IMR-90 (cell line): ENCODE measurements around the gene CTDSP2. TPM values are rescaled to one million over a fixed set of nuclear protein-coding genes. Genes with fewer than 3 reads are reported as not detected.

Experiments
- ATAC-seq: fragments of 200-7000 bp; cut with Tn5 transposase; 2 replicates; pipeline ENCODE4 v1.9.1; 2020; ENCODE audit warnings: low read depth, mild to moderate bottlenecking, moderate library complexity
- BruUV-seq: library from RNA; stranded (reverse); fragments of 400-500 nt; replicated peaks from 2 replicates; lab custom pipeline; 2021; lab: Mats Ljungman, UMichigan
- CTCF ChIA-PET: fragments of 300-600 bp; formaldehyde crosslinking; extraction: SDS; loops from one replicate; lab custom pipeline; 2021; ENCODE audit warnings: antibody characterized with exemption; lab: Yijun Ruan, JAX
- POLR2A ChIA-PET: fragments of 300-600 bp; sonication (Branson Sonifier 250); formaldehyde crosslinking; loops from one replicate; lab custom pipeline; 2022; ENCODE audit warnings: antibody characterized with exemption; ENCODE audit not compliant: unreplicated experiment; lab: Charles Lee
- DNase-seq: peaks from one replicate; pipeline ENCODE4 v3.0.0; 2013
- H2AFZ ChIP-seq: replicated peaks from 2 replicates; pipeline ENCODE3; 2013; ENCODE audit warnings: low read length, mild to moderate bottlenecking; ENCODE audit not compliant: poor library complexity
- H2AK5ac ChIP-seq: 2 replicates; pipeline ENCODE4 v1.6.1; 2013; ENCODE audit warnings: low read depth, low read length, inconsistent platforms
- H2AK9ac ChIP-seq: replicated peaks from 2 replicates; pipeline ENCODE3; 2013; ENCODE audit warnings: mild to moderate bottlenecking, low read depth, low read length, moderate library complexity; ENCODE audit not compliant: poor library complexity
- H2BK120ac ChIP-seq: 2 replicates; pipeline ENCODE4 v1.6.1; 2013; ENCODE audit warnings: low read depth, low read length, inconsistent platforms
- H2BK15ac ChIP-seq: 3 replicates; pipeline ENCODE4 v1.6.1; 2013; ENCODE audit warnings: low read depth, low read length, inconsistent platforms
- H2BK20ac ChIP-seq: 2 replicates; pipeline ENCODE4 v1.6.1; 2013; ENCODE audit warnings: low read depth, mild to moderate bottlenecking, inconsistent platforms, low read length, moderate library complexity
- H2BK5ac ChIP-seq: 2 replicates; pipeline ENCODE4 v1.6.1; 2013; ENCODE audit warnings: mild to moderate bottlenecking, low read depth, low read length, inconsistent platforms; ENCODE audit not compliant: poor library complexity, severe bottlenecking
- H3K14ac ChIP-seq: replicated peaks from 2 replicates; pipeline ENCODE4 v1.6.1; 2013; ENCODE audit warnings: low read depth, low read length, inconsistent platforms
- H3K18ac ChIP-seq: 2 replicates; pipeline ENCODE4 v1.6.1; 2013; ENCODE audit warnings: low read depth, low read length, control low read depth
- H3K23ac ChIP-seq: 2 replicates; pipeline ENCODE4 v1.6.1; 2013; ENCODE audit warnings: low read depth, low read length, inconsistent platforms
- H3K27ac ChIP-seq: 2 replicates; pipeline ENCODE4 v1.5.1; 2013; ENCODE audit warnings: mild to moderate bottlenecking, control low read depth, low read length; ENCODE audit not compliant: insufficient read depth
- H3K27me3 ChIP-seq: 2 replicates; pipeline ENCODE4 v1.6.1; 2013; ENCODE audit warnings: low read length; ENCODE audit not compliant: control insufficient read depth, insufficient read depth
- H3K36me3 ChIP-seq: 2 replicates; pipeline ENCODE4 v1.6.1; 2013; ENCODE audit warnings: low read length, mixed read lengths; ENCODE audit not compliant: control insufficient read depth, insufficient read depth
- H3K4ac ChIP-seq: 2 replicates; pipeline ENCODE4 v1.6.1; 2013; ENCODE audit warnings: low read depth, low read length, inconsistent platforms
- H3K4me1 ChIP-seq: 2 replicates; pipeline ENCODE4 v1.6.1; 2013; ENCODE audit warnings: low read length, mixed read lengths; ENCODE audit not compliant: control insufficient read depth, insufficient read depth
- H3K4me2 ChIP-seq: 2 replicates; pipeline ENCODE4 v1.6.1; 2013; ENCODE audit warnings: low read depth, mild to moderate bottlenecking, control low read depth, low read length, moderate library complexity
- H3K4me3 ChIP-seq: 2 replicates; pipeline ENCODE4 v1.5.1; 2013; ENCODE audit warnings: low read depth, mild to moderate bottlenecking, control low read depth, low read length, moderate library complexity; ENCODE audit not compliant: insufficient read depth
- H3K56ac ChIP-seq: 2 replicates; pipeline ENCODE4 v1.6.1; 2013; ENCODE audit warnings: low read length, inconsistent platforms; ENCODE audit not compliant: insufficient read depth; ENCODE audit errors: extremely low read depth
- H3K79me1 ChIP-seq, 2 experiments: 2 replicates each; pipeline ENCODE4 v1.6.1; 2013; ENCODE audit warnings: low read length in 2 of 2, inconsistent platforms in 1 of 2, low read depth in 1 of 2
- H3K9ac ChIP-seq: 2 replicates; pipeline ENCODE4 v1.6.1; 2013; ENCODE audit warnings: low read depth, low read length, control low read depth
- H3K9me1 ChIP-seq: 2 replicates; pipeline ENCODE4 v1.6.1; 2013; ENCODE audit warnings: low read length, inconsistent platforms; ENCODE audit not compliant: insufficient read depth
- H3K9me3 ChIP-seq: 2 replicates; pipeline ENCODE4 v1.6.1; 2013; ENCODE audit warnings: low read length; ENCODE audit not compliant: control insufficient read depth, insufficient read depth
- H4K20me1 ChIP-seq: 2 replicates; pipeline ENCODE4 v1.6.1; 2013; ENCODE audit warnings: low read length, inconsistent platforms; ENCODE audit not compliant: insufficient read depth
- H4K5ac ChIP-seq: 2 replicates; pipeline ENCODE4 v1.6.1; 2013; ENCODE audit warnings: mild to moderate bottlenecking, low read depth, low read length, control low read depth
- H4K8ac ChIP-seq, 2 experiments: 2 replicates each; pipeline ENCODE4 v1.6.1; 2013; ENCODE audit warnings: low read depth in 2 of 2, low read length in 2 of 2, control low read depth in 1 of 2, inconsistent platforms in 1 of 2
- H4K91ac ChIP-seq: 2 replicates; pipeline ENCODE4 v1.6.1; 2013; ENCODE audit warnings: low read depth, low read length, inconsistent platforms; ENCODE audit not compliant: insufficient read depth
- BHLHE40 ChIP-seq: fragments of 150-350 bp; IDR thresholded peaks from 2 replicates; pipeline ENCODE4 v1.6.1; 2016; ENCODE audit warnings: mild to moderate bottlenecking, low read depth, low read length
- CEBPB ChIP-seq: IDR thresholded peaks from 2 replicates; pipeline ENCODE4 v1.6.1; 2012; ENCODE audit warnings: low read depth, low read length, improper control_type of control experiment
- CHD1 ChIP-seq: IDR thresholded peaks from 2 replicates; pipeline ENCODE4 v1.6.1; 2012; ENCODE audit warnings: low read depth, low read length, improper control_type of control experiment
- FOS ChIP-seq: fragments of 150-350 bp; IDR thresholded peaks from 2 replicates; pipeline ENCODE4 v1.6.1; 2016; ENCODE audit warnings: low read depth, low read length
- NFE2L2 ChIP-seq: fragments of 150-350 bp; IDR thresholded peaks from 2 replicates; pipeline ENCODE4 v1.6.1; 2016; ENCODE audit warnings: low read depth, mild to moderate bottlenecking, low read length
- POLR2A ChIP-seq: IDR thresholded peaks from 2 replicates; pipeline ENCODE4 v1.6.1; 2012; ENCODE audit warnings: mild to moderate bottlenecking, low read depth, low read length
- RAD21 ChIP-seq: IDR thresholded peaks from 2 replicates; pipeline ENCODE4 v1.6.1; 2012; ENCODE audit warnings: low read length, improper control_type of control experiment
- RCOR1 ChIP-seq: IDR thresholded peaks from 2 replicates; pipeline ENCODE4 v1.6.1; 2012; ENCODE audit warnings: mild to moderate bottlenecking, low read length, improper control_type of control experiment; ENCODE audit not compliant: insufficient replicate concordance
- RFX5 ChIP-seq: IDR thresholded peaks from 2 replicates; pipeline ENCODE4 v1.8.0; 2012; ENCODE audit warnings: low read depth, mild to moderate bottlenecking, low read length, moderate library complexity
- SMC3 ChIP-seq: fragments of 150-350 bp; IDR thresholded peaks from 2 replicates; pipeline ENCODE4 v1.6.1; 2016; ENCODE audit warnings: low read depth, mild to moderate bottlenecking, antibody characterized with exemption, low read length, moderate library complexity
- WGBS, 2 experiments: methylation state at CpG; one replicate each; pipeline versions ENCODE4 v1.1.5 to v1.1.7; 2013; ENCODE audit warnings: missing lambda C conversion rate in 2 of 2; ENCODE audit not compliant: insufficient read length in 1 of 2; ENCODE audit errors: extremely low coverage in 2 of 2; 5-methylcytosine and 5-hydroxymethylcytosine counted together
- dilution Hi-C: fragments of 300-500 bp; cut with HindIII; formaldehyde crosslinking; loops from one replicate; pipeline ENCODE4 v1.14.3; 2018; ENCODE audit warnings: low sequenced_read_pairs; ENCODE audit not compliant: unreplicated experiment
- in situ Hi-C: fragments of 300-500 bp; cut with MboI; formaldehyde crosslinking; loops from 3 replicates; pipeline ENCODE4 v1.14.3; 2019; ENCODE audit warnings: low sequenced_read_pairs, inconsistent platforms, mixed read lengths
- intact Hi-C: fragments of 100-400 bp; cut with micrococcal nuclease; formaldehyde crosslinking; loops from 2 replicates; pipeline ENCODE4 v1.10.0; 2022
- polyA plus RNA-seq, 3 experiments: library from polyadenylated mRNA; depleted of rRNA; stranded (reverse); fragments of >200 nt; gene quantifications; 2 replicates each; pipeline ENCODE4 v1.2.3, GENCODE V29; 2012; ENCODE audit warnings: low replicate concordance in 1 of 3
- total RNA-seq: library from RNA; depleted of rRNA; stranded (reverse); fragments of >200 nt; gene quantifications from 2 replicates; pipeline ENCODE4 v1.2.3, GENCODE V29; 2012
- TF ChIP-seq, protein P1 (sequence below): conservative IDR thresholded peaks from 2 replicates; pipeline ENCODE4 v1.5.1; 2012; ENCODE audit warnings: mild to moderate bottlenecking, low read depth, low read length, improper control_type of control experiment
- TF ChIP-seq, protein P2 (sequence below): fragments of 150-350 bp; IDR thresholded peaks from 2 replicates; pipeline ENCODE4 v1.6.1; 2017; ENCODE audit warnings: mild to moderate bottlenecking, antibody characterized with exemption, low read length, low read depth
- TF ChIP-seq, protein P3 (sequence below): fragments of 150-350 bp; IDR thresholded peaks from 2 replicates; pipeline ENCODE4 v1.6.1; 2016; ENCODE audit warnings: low read depth, mild to moderate bottlenecking, low read length, moderate library complexity, borderline replicate concordance

CTDSP2 gene
- total and polyA plus RNA-seq, 2 of the 4 experiments (the other 2 are of a cell fraction), result 114 to 156 TPM

DNA sequence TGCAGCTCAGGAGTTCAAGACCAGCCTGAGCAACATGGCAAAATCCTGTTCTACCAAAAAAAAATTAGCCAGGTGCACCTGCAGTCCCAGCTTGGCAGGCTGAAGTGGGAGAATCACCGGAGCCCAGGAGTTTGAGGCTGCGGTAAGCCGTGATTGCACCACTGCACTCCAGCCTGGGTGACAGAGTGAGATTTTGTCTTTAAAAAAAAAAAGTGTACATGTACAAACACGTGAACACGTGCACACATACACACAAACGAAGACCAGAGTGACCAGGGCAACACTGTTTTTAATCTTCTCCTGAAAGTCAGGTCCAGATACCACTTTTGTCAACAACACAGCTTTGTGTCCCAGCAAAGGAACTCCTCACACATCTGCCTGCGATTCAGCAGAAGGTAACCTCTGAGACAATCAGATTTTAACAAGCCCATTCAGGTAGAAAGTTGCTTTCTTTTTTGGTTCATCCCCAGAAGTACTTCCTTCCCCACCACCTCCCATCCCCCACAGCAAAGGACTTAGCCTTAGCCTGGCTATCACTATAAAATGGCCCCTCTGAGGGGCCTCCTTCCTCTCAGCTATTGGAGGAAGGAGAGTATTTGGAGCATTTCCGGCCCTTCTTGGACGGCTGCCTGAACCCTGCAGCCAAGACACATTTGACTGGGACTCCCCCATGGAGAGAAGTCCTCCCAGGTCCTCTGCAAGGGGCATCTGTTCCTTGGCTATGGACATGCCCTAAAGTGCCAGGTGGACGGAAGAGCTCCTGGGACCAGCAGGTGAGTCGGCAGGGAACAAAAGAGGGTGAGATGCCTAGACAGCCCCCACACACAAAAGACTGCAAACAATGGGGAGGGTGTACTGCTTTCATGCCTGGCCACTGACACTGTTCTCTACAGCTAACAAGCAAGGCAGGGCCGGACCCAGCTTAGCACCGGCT is 9.8 kb downstream of the CTDSP2 start:
- Histone ChIP-seq H2AFZ (no peak overlapping the region), H4K91ac (peak overlapping the region; percentile 82), H3K36me3 (peaks cover 11% of the 10 kb centered on the region; the same call in 1 of the 2 replicates), H3K27ac (peak overlapping the region; percentile 77), H2AK5ac (peak overlapping the region; percentile 93), H4K5ac (peak overlapping the region; percentile 21; the same call in 1 of the 2 replicates), H3K9ac (peak overlapping the region; percentile 56), H3K9me3 (no peaks in the 10 kb centered on the region), H4K20me1 (peaks cover 98% of the 10 kb centered on the region), H3K4me3 (no peak overlapping the region), H2BK20ac (peak overlapping the region; percentile 86), H3K4me1 (peaks cover 66% of the 10 kb centered on the region), H2BK120ac (peak overlapping the region; percentile 79), H3K9me1 (peaks cover 71% of the 10 kb centered on the region), H3K4ac (peak overlapping the region; percentile 87), H2BK5ac (peak overlapping the region; percentile 95), H3K27me3 (no peaks in the 10 kb centered on the region), H3K23ac (peak overlapping the region; percentile 96), H4K8ac (peak overlapping the region; percentile 68 to 89), H3K56ac (peak overlapping the region; percentile 89), H3K14ac (peak overlapping the region; percentile 84), H3K79me1 (peaks cover 0 to 84% of the 10 kb centered on the region in 2 experiments; a peak in 2 of 4 replicates), H3K4me2 (peak overlapping the region; percentile 94), H3K18ac (peak overlapping the region; percentile 63), H2BK15ac (peak overlapping the region; percentile 92), H2AK9ac (peak overlapping the region; percentile 91)
- 5% methylated on average over 6 of the region's 13 CpGs; no CpG with 5 or more reads in 1 of the 2 experiments for WGBS, 2 experiments
- peak; percentile 66 for ATAC-seq
- no TSS peak for BruUV-seq
- dilution Hi-C loops (no loop called here), in situ Hi-C loops (no loop called here), intact Hi-C loops (no loop called here)
- ChIA-PET POLR2A (no interaction called here), CTCF (interaction anchor here (0.7 to 2.0 kb wide), 4 partner anchors 51 to 68 kb away, joined by 3 to 10 read pairs (median 6); no protein-coding TSS in a partner anchor)
- peak; percentile 86 for DNase-seq
- TF ChIP-seq, protein P1, sequence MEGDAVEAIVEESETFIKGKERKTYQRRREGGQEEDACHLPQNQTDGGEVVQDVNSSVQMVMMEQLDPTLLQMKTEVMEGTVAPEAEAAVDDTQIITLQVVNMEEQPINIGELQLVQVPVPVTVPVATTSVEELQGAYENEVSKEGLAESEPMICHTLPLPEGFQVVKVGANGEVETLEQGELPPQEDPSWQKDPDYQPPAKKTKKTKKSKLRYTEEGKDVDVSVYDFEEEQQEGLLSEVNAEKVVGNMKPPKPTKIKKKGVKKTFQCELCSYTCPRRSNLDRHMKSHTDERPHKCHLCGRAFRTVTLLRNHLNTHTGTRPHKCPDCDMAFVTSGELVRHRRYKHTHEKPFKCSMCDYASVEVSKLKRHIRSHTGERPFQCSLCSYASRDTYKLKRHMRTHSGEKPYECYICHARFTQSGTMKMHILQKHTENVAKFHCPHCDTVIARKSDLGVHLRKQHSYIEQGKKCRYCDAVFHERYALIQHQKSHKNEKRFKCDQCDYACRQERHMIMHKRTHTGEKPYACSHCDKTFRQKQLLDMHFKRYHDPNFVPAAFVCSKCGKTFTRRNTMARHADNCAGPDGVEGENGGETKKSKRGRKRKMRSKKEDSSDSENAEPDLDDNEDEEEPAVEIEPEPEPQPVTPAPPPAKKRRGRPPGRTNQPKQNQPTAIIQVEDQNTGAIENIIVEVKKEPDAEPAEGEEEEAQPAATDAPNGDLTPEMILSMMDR, result no peak
- TF ChIP-seq, protein P2, sequence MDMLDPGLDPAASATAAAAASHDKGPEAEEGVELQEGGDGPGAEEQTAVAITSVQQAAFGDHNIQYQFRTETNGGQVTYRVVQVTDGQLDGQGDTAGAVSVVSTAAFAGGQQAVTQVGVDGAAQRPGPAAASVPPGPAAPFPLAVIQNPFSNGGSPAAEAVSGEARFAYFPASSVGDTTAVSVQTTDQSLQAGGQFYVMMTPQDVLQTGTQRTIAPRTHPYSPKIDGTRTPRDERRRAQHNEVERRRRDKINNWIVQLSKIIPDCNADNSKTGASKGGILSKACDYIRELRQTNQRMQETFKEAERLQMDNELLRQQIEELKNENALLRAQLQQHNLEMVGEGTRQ, result no peak
- TF ChIP-seq FOS, result no peak
- TF ChIP-seq, protein P3, sequence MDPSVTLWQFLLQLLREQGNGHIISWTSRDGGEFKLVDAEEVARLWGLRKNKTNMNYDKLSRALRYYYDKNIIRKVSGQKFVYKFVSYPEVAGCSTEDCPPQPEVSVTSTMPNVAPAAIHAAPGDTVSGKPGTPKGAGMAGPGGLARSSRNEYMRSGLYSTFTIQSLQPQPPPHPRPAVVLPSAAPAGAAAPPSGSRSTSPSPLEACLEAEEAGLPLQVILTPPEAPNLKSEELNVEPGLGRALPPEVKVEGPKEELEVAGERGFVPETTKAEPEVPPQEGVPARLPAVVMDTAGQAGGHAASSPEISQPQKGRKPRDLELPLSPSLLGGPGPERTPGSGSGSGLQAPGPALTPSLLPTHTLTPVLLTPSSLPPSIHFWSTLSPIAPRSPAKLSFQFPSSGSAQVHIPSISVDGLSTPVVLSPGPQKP, result no peak
- TF ChIP-seq RAD21, result no peak
- no peak for TF ChIP-seq RFX5
- TF ChIP-seq POLR2A, result no peak
- peak; percentile 38; the same call in 1 of the 2 replicates for TF ChIP-seq CEBPB
- TF ChIP-seq SMC3, result no peak
- no peak for TF ChIP-seq CHD1
- TF ChIP-seq BHLHE40, result peak; percentile 61
- TF ChIP-seq NFE2L2, result no peak
- no peak for TF ChIP-seq RCOR1
